Heart left ventricle (tissue), 16 donors: Measurements from ENCODE around the gene TRMT2A. TPM values are rescaled to one million over a fixed set of nuclear protein-coding genes. Genes with fewer than 3 reads are reported as not detected.

Source experiments
- ATAC-seq, 4 donors: fragments of 200-7000 bp; cut with Tn5 transposase; one replicate each; pipeline ENCODE4 v1.9.1; 2020 to 2022; ENCODE audit warnings: moderate library complexity in 4 of 4, mild to moderate bottlenecking in 3 of 4, moderate number of reproducible peaks in 1 of 4
- DNase-seq, 5 donors: peaks; one replicate each; pipeline ENCODE4 v3.0.0-alpha.2; 2020
- H3K27ac ChIP-seq, 12 donors: fragments of 200-600 bp; sonication (generic) in 4 of 12; one replicate each; pipeline versions ENCODE4 v1.5.0 to v1.8.0; 2016 to 2022; ENCODE audit warnings: mild to moderate bottlenecking in 2 of 12
- H3K27me3 ChIP-seq, 9 donors: fragments of 200-600 bp; sonication (generic) in 2 of 9; one replicate each; pipeline versions ENCODE4 v1.5.1 to v1.8.0; 2016 to 2022; ENCODE audit warnings: mild to moderate bottlenecking in 3 of 9
- H3K36me3 ChIP-seq, 9 donors: fragments of 200-600 bp; sonication (generic) in 2 of 9; one replicate each; pipeline versions ENCODE4 v1.5.0 to v1.8.0; 2018 to 2022; ENCODE audit warnings: mild to moderate bottlenecking in 2 of 9
- H3K4me1 ChIP-seq, 12 donors: fragments of 200-600 bp; sonication (generic) in 4 of 12; one replicate each; pipeline versions ENCODE4 v1.5.0 to v1.8.0; 2016 to 2022; ENCODE audit warnings: mild to moderate bottlenecking in 3 of 12
- H3K4me3 ChIP-seq, 12 donors: fragments of 200-600 bp; sonication (generic) in 4 of 12; one replicate each; pipeline versions ENCODE4 v1.5.0 to v1.8.0; 2017 to 2022; ENCODE audit warnings: mild to moderate bottlenecking in 9 of 12, moderate library complexity in 4 of 12
- H3K9me3 ChIP-seq, 12 donors: fragments of 200-600 bp; sonication (generic) in 4 of 12; one replicate each; pipeline versions ENCODE4 v1.5.0 to v1.8.0; 2016 to 2022; ENCODE audit warnings: mild to moderate bottlenecking in 1 of 12
- POLR2A ChIP-seq, 2 donors: fragments of 450-650 bp; IDR thresholded peaks; one replicate each; pipeline ENCODE4 v1.6.1; 2017; ENCODE audit warnings: antibody characterized with exemption in 2 of 2, mild to moderate bottlenecking in 2 of 2, moderate library complexity in 2 of 2
- WGBS, 4 donors: extraction: QIAGEN DNeasy Blood & Tissue Kit in 2 of 4; methylation state at CpG; one replicate each; pipeline versions ENCODE4 v1.1.5 to v1.1.7; 2013 to 2018; 5-methylcytosine and 5-hydroxymethylcytosine counted together
- intact Hi-C, 10 donors: fragments of 100-400 bp; cut with DNase I; formaldehyde crosslinking; loops; one replicate each; pipeline versions ENCODE4 v1.11.1 to v1.14.2; 2022
- polyA plus RNA-seq, 2 donors: library from polyadenylated mRNA; stranded (reverse); fragments of 200-250 nt; gene quantifications; one replicate each; pipeline ENCODE4 v1.2.3, GENCODE V29; 2013
- total RNA-seq, 9 donors: library from RNA; depleted of rRNA in 2 of 9; stranded (reverse); fragments of >200 nt in 2 of 9; fragmentation: NEBNext Ultra II Directional in 3 of 9; extraction: Animal tissue kit (Norgen Biotek cat#: 25700) in 3 of 9; gene quantifications; one replicate each; pipeline versions ENCODE4 v1.1.0 to v1.2.4, GENCODE V29; 2016 to 2023
- TF ChIP-seq, protein P1 (sequence below), 12 donors: fragments of 200-600 bp; sonication (generic) in 4 of 12; IDR thresholded peaks; one replicate each; pipeline versions ENCODE4 v1.5.0 to v1.8.0; 2018 to 2022; ENCODE audit warnings: antibody characterized with exemption in 12 of 12, mild to moderate bottlenecking in 5 of 12
- donor health status: ischemic (EF 13 %, LVEDD 7.1; RV severe dilation, severe dysfunction).
- donor health status: healthy with polysubstance abuse.
- donor health status: DM: no; HTN: yes; CAD: no.
- donor health status: DM: no; HTN: no; CAD: no.
- donor health status: ischemic (EF 25% LVEDD 6.9; RV normal size, moderate dysfunction).
- donor health status: ischemic (EF 25% LVEDD 5.7; RV mildly dilated, moderate dysfunction).
- donor health status: healthy.
- donor health status: DM: yes; HTN: yes; CAD: no.
- donor health status: ischemic (EF 35%, LVEDD 5.7; RV mildly dilated, moderate dysfunction).
- donor health status: nonischemic (EF 11% LVEDD 7.7; RV severe dilation, severe dysfunction).
- donor health status: DM: yes; HTN: yes; CAD: no.
- donor health status: PGD.
- donor health status: ischemic (EF 29% LVEDD 5.4; RV normal size, mild dysfunction).
- donor health status: nonischemic (EF 23%, LVEDD 6.1; RV moderate dilation, normal function).

Gene TRMT2A
- total and polyA plus RNA-seq, 11 donors, result 15.8 to 31.3 (median 20.2) TPM

DNA sequence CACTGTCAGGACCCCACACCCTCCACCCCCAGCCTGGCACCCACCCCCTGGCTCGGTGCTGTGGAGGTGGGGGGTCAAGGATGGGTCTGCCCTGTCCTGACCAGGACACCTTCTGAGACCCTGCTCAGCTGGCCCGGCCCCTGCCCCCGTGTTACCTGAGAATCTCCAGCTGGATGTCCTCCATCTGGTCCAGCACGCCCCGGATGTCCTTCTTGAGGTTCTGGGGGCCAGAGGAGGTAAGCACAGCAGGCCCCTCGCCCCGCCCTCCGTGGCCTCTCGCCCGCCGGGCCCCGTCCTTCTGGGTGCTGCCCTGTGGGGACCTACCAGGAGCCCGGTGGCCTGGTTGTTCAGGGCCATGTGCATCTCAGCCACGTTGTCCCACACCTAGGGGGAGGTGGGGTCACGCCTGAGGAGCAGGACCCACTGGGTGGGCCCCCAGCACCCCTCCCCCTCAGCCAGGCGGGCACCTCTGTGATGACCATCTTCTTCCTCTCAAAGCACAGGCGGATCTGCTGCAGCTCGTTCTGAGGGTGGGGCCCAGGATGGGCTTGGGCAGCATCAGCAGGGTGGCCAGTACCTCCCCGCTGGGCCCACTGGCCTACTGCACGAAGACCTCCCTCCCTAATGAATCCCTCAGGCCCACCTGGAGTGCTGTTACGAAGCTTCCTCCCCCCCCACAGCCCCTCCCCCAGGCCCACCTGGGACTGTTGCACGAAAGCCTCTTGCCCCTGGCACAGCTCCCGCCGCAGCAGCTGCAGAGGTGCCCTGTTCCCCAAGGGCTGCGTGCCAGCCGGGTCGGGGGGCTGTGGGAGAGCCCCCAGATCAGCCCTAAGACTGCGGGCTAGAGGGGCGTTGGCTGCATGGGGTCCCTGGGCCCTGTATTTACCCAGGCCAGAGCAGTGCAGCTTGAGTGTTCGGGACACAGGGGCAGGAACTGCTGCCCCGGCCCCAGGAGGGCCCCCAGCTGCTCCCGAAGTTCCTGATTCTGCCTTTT, 32.5 kb upstream of the TRMT2A start:
- TF ChIP-seq, protein P1, sequence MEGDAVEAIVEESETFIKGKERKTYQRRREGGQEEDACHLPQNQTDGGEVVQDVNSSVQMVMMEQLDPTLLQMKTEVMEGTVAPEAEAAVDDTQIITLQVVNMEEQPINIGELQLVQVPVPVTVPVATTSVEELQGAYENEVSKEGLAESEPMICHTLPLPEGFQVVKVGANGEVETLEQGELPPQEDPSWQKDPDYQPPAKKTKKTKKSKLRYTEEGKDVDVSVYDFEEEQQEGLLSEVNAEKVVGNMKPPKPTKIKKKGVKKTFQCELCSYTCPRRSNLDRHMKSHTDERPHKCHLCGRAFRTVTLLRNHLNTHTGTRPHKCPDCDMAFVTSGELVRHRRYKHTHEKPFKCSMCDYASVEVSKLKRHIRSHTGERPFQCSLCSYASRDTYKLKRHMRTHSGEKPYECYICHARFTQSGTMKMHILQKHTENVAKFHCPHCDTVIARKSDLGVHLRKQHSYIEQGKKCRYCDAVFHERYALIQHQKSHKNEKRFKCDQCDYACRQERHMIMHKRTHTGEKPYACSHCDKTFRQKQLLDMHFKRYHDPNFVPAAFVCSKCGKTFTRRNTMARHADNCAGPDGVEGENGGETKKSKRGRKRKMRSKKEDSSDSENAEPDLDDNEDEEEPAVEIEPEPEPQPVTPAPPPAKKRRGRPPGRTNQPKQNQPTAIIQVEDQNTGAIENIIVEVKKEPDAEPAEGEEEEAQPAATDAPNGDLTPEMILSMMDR (IDR thresholded peaks at IDR 0.05), result no peak
- TF ChIP-seq POLR2A (IDR thresholded peaks at IDR 0.05), result no peak
- no peak overlapping the region for H3K27ac ChIP-seq
- no peak overlapping the region for H3K4me3 ChIP-seq
- no peak for DNase-seq
- H3K27me3 ChIP-seq, result no peaks in the 10 kb centered on the region
- peaks cover 0 to 15% (median 0%) of the 10 kb centered on the region in 9 donors for H3K36me3 ChIP-seq
- H3K4me1 ChIP-seq, result no peaks in the 10 kb centered on the region
- intact Hi-C loops, result no loop called here
- H3K9me3 ChIP-seq, result no peaks in the 10 kb centered on the region
- no peak for ATAC-seq
- WGBS, 4 donors, result 73 to 80% (median 77%) methylated on average over 22 to 32 of the region's 32 CpGs

DNA sequence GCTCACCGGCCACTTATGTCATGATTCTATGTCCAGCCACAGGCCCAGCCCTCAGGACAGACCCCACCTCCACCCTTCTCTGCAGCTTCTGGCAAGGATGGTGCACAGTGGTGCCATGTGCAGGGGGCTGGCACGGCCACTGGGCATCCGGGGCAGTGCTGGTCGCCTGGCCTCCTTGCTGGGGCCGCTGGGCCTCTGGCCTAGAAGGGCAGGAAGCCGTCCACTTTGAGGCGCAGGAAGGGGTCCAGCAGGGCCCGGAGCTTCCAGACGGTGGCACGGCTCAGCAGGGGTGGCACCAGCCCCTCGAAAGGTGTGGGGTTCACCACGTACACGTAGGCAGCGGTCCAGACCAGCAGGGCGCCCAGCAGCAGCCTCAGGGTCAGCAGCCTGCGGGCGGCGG, 31.4 kb upstream of the TRMT2A start:
- peaks cover 0 to 23% (median 5%) of the 10 kb centered on the region in 9 donors for H3K36me3 ChIP-seq
- H3K9me3 ChIP-seq, result no peaks in the 10 kb centered on the region
- TF ChIP-seq POLR2A (IDR thresholded peaks at IDR 0.05), result no peak
- TF ChIP-seq, protein P1 (IDR thresholded peaks at IDR 0.05), result no peak
- WGBS, 4 donors, result 85 to 90% (median 87%) methylated on average over 9 to 18 of the region's 18 CpGs
- ATAC-seq, result peak in 1 of 4 donors; percentile 1
- intact Hi-C loops, result no loop called here
- DNase-seq, result no peak
- H3K4me3 ChIP-seq, result no peak overlapping the region
- H3K27ac ChIP-seq, result no peak overlapping the region
- no peaks in the 10 kb centered on the region for H3K27me3 ChIP-seq
- no peaks in the 10 kb centered on the region for H3K4me1 ChIP-seq

DNA sequence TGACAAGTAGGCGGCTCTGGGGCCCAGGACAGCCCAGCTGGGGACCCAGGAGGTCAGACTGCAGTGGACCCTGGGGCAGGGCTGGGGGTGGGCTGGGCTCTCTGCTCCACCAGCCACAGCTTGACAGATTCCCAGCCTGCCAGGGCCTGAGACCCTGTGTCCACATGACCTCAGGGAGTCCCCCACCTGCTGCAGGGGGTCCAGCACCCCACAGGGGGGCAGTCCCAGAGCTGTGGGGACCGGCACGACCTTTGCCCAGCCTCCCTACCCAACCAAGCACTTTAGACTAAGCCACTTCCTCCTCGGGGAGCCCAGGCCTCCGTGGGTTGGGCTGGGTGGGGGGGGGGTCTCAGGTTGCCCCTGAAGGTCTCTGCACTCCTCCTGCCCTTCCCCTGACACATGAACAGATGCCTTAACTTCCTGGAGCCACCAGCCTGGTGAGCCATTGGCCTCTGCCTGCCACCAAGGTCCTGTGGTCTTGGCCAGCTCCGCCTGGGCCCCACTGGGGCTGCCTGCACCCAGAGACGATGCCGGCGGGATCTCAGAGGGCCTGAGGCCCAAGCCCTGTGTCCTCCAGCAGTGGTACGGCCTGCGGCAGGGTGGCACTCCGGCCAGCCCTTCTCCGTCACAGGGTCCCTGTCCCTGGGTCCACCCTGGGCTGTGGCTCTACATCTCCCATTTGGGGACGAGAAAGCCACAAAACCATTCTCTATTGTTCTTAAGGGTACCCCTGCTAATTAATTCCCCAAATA, 30.4 kb upstream of the TRMT2A start:
- WGBS, 4 donors, result 74 to 81% (median 80%) methylated on average over 10 to 14 of the region's 14 CpGs

More for the DNA sequence above, 30.4 kb upstream of the TRMT2A start:
- Histone ChIP-seq H3K4me3 (no peak overlapping the region), H3K36me3 (peaks cover 0 to 33% (median 6%) of the 10 kb centered on the region in 9 donors), H3K9me3 (no peaks in the 10 kb centered on the region), H3K4me1 (no peaks in the 10 kb centered on the region), H3K27me3 (no peaks in the 10 kb centered on the region), H3K27ac (no peak overlapping the region)
- no peak for TF ChIP-seq POLR2A (IDR thresholded peaks at IDR 0.05)
- TF ChIP-seq, protein P1 (IDR thresholded peaks at IDR 0.05), result no peak
- DNase-seq (no peak), ATAC-seq (no peak)
- intact Hi-C loops, result no loop called here
